DMS153 (cell line): Measurements from ENCODE around the gene MAP4K2.
A peak's percentile ranks its signal among the peaks of the same experiment; 100 is the strongest.
"Not testable (repeated sequence)": the region's sequence is repeated elsewhere in the genome, so short reads cannot be mapped to it uniquely, and the experiment has no call there.

Source experiments
- DNase-seq: peaks from one replicate; lab custom pipeline; 2025; lab: John Stamatoyannopoulos, UW

Gene MAP4K2

DNA sequence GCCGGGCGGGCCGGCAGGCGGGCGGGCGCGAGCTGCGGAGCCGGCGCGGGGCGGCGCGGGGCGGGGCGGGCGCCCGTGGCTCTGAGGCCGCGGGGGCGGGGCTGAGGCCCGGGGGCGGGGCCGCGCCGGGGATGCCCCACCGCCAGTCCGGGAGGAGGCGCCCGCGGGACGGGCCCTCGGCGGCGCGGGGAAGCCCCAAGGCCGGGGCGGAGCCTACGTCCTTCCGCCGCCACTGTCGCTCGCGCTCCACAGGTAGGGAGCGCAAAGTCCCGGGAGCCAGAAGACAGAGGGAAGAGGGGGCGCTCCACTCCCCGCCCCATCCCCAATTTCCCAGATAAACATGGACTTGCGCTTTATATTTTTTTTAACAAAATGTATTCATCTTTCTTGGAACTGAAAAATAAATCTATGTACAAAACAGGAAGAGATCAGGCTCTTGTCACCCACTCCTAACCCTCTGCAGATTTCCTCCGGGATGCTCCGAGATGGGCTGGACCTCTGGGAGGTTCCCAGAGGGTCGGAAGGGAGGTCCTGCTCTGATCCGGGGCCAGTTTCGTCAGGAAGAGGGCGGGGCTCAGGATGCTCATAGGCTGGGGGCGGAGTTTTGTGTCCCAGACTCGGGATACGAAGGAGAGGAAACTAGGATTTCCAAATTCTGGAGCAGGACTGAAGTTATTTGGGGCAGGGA, at the start of gene MAP4K2:
Gene MAP4K2 (minus strand): TSS at position 57 of the 688 bp plus-strand sequence. CDS start 65 bp downstream, outside the sequence.
- peak; percentile 69 for DNase-seq

- DNase-seq = no peak
These were observed 48.9 kb upstream of the MAP4K2 start for GRCh38 chr11:64851831-64852351.

GRCh38 chr11:64850979-64851567, 48.1 kb upstream of the MAP4K2 start:
- no peak for DNase-seq

DNA sequence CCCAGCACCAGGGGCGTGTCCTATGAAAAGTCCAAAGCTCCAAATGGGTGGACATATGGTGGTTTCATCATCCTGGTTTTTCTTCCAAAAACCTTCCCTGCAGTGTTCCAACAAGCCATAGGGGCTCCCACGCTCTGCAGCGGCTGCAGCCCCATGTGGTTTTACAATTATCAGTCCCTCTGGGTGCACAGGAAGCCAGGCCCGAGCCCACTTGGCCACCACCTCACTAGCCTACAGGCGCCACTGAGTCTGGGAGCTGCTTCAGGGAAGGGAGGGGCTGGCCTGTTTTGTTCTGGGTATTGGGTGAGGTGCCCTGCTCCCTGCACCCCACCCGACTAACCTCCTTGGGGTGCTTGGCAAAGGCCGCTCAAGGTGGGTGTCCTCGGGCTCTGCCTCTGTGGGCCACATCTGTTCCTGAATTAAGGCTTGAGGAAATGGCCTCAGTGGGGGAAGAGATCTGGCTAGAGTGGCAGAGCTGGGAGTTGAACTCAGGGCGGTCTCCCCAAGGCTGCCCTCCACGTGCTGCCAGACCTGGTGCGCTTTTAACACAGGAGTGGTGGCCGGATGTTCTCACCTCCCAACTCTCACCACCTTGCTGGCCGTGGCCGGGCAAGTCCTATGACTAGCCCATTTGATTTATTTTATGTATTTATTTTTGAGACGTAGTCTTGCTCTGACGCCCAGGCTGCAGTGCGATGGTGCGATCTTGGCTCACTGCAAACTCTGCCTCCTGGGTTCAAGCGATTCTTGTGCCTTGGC, 46.8 kb upstream of the MAP4K2 start:
- DNase-seq = no peak

GRCh38 chr11:64848826-64849597, 46.0 kb upstream of the MAP4K2 start:
- peak; percentile 49 for DNase-seq

DNA sequence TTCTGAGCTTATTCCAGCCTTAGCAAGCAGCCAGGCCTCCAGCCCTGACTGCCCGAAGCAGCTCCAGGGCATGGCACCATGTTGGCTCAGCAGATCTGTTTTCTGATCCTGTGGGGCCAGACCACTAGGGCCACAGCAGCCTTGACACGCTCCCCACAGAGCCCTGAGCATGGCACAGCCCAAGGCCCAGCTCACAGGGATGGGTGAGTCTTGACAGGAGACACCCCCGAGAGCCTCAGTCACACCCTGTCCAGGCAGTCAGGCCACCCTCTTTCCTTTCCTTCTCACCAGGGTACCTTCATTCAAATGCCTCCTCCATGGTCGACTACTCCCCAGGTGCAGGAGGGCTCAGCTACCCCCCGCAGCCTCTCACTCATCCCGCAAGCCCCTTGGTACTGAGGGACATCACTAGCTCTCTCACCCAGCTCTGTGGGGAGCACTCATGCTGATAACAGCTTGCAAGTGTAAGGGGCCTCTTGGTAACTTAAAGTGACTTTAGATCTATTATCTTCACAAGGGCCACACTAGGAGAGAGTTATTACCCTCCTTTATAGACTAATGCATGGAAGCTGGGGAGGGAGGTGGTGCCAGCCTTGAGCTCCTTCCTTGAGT, 45.3 kb upstream of the MAP4K2 start:
- no peak for DNase-seq

GRCh38 chr11:64846998-64847666, 44.1 kb upstream of the MAP4K2 start:
- peak; percentile 85 for DNase-seq

- not testable (repeated sequence) for DNase-seq
These were observed 42.7 kb upstream of the MAP4K2 start for GRCh38 chr11:64845776-64846129.

GRCh38 chr11:64845129-64845775, 42.2 kb upstream of the MAP4K2 start:
- DNase-seq = no peak

- DNase-seq = peak; percentile 69
These were observed 41.5 kb upstream of the MAP4K2 start, which contains the start of gene CDC42BPG for GRCh38 chr11:64844330-64845128. Gene CDC42BPG (minus strand): TSS chr11:64844653. CDS start chr11:64844569, 84 bp downstream.

DNA sequence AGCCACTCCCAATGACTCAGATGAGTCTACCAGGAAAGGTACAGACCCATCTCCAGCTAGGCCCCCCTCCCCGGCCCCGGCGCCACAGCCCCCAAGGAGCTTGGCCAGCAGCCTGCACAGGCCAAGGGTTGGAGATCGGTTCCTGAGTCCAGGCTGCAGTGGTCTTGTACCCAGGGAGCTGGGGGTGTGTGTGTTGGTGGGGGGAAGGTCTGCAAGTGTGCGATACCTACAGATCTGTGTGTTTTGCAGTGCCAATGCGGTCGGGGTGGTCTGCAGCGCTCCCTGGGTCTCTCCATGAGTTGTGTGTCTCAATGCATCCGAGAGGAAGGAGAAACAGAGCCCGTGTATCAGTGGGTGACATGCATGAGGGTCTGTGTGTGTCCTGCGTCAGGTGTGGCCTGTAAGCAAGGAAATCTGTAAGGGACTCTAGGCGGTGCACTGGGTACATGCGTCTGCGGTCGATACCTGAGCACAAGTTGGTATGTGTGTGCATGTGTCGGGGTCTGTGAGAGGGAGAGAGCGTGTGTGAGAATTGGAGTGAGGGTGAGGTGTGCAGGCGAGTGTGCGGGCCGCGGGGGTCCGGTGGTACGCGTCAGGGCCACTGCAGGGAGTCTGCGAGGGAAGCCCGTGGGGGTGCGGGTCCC, 40.8 kb upstream of the MAP4K2 start:
- no peak for DNase-seq

DNA sequence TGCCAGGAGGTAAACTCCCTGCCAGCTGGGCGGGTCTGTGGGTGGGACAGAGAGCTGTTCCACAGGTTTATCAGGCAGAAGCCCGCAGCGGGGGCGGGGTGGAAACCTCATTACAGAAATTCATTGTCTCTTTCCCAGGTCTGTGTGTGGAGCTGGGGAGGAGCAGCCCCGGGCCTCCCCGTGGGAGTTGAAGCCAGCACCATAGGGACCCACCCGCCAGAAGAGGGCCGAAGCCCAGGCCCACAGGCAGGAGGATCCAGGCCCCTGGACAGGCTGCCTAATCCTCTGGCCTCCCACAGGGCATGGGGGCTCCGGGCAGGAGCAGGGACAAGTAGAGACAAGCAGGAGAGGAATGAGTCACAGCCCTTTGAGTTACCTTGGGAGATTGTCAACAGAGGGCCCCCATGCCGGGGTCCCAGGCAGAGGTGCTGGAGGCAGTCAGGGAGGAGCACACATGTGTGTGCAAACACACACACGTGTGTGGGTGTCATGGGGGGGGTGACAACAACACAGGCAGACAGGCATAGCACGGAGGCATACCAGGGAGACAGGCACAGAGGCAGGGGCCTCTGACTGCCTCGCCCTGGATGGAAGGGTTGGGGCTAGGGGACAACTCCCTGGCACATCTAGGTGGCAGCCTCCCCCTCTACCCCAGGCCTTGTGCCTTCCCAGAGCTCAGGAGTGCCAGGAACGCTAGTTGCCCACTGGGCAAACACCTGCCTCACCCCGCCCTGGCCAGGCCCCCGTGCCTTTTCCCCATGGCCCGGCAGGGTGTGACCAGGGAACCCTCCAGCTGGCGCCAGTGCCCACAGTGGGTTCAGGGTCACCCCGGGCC, 40.1 kb upstream of the MAP4K2 start:
- peak; percentile 37 for DNase-seq

DNA sequence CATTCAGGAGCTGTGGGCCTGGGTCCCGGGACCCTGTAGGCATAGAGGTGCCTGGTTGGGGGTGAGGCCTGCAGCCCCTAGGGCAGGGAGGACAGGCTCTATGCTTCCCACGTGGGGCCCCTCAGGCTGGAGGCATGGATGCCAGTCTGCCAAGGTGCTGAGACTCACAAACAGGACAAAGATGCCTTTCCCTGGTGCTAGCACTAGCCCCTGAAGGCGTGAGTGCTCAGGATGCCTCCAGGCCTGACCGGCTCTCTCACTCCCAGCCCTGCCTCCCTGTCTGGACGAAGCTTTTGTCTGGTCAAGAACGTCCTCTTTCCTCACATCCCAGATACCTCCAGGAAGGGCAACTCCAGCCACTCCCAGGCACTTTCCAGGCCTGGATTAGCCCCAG, 39.3 kb upstream of the MAP4K2 start:
- no peak for DNase-seq

DNA sequence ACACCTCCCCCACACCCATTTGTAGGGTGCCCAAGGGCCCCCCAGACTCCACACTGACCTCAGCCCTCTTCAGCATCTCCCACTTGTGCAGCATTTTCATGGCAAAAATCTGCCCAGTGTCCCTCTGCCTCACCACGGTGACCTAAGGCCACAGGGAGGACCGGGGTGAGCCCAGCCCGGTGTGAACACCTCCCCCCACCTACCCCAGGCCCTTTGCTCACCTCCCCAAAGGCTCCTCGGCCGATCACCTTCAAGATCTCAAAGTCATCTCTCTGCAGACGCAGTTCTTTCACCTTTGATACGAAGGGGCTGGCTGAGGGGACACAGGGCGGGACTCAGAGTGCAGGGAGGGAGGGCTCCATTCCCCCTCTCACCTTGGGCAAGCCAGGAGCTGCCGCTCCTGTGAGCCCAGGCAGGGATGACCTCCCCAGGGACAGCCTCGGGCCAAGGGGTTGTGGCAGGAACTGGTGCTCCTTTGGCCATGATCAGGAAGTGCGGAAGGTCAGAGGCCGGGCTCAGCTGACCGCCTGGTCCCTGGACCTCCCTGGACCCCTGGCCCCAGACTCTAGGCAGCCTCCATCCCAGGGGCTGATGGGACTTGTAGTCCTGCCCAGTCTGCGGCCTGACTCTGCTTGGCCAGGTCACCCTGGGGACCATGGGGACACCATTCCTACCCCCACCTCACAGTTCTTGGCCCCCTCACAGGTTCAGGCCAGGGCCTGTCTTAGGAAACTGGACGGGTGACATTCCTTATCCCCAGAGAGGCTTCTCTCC, 38.8 kb upstream of the MAP4K2 start:
- no peak for DNase-seq

- DNase-seq = no peak
These were observed 37.1 kb upstream of the MAP4K2 start for GRCh38 chr11:64839887-64840782.

DNA sequence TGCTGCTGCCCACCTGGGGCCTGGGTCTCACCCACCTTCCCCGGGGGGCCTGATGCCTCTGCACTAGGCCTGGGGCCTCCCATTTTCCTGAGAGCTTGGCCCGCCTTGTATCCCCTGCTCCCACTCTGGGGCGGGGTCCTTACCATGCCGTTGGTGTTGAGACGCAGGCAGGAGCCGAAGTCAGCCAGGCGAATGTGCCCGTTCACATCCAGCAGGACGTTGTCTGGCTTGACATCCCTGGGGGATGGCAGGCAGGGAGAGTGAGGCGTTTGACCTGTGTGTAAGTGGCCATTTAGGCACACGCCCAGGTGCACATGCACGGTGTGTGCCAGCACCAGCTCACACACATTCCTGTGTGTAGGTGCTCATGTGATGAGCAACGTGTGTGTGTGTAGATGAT, 36.3 kb upstream of the MAP4K2 start:
- no peak for DNase-seq
